Transverse colon (tissue), 4 donors: ENCODE data around the gene CCDC186. TPM values are rescaled to one million over a fixed set of nuclear protein-coding genes. Genes with fewer than 3 reads are reported as not detected.

Source experiments
- DNase-seq: peaks from one replicate; pipeline ENCODE4 v3.0.0-alpha.2; 2019
- H3K27ac ChIP-seq, 4 donors: fragments of 200-600 bp; sonication (generic); 2 replicates each; pipeline ENCODE4 v1.5.1; 2016 to 2018; ENCODE audit warnings: inconsistent platforms in 4 of 4
- H3K27me3 ChIP-seq: fragments of 200-600 bp; sonication (generic); 2 replicates; pipeline ENCODE4 v1.5.1; 2017; ENCODE audit warnings: inconsistent platforms
- H3K36me3 ChIP-seq, 4 donors: fragments of 200-600 bp; sonication (generic); 2 replicates each; pipeline ENCODE4 v1.5.1; 2017 to 2019; ENCODE audit warnings: inconsistent platforms in 4 of 4
- H3K4me1 ChIP-seq, 4 donors: fragments of 200-600 bp; sonication (generic); 2 replicates each; pipeline ENCODE4 v1.5.1; 2017 to 2020; ENCODE audit warnings: inconsistent platforms in 4 of 4
- H3K4me3 ChIP-seq, 4 donors: fragments of 200-600 bp; sonication (generic); 1 replicate in 1 of 4; 2 replicates in 3 of 4; pipeline versions ENCODE4 v1.5.1 to v1.6.1; 2017 to 2019; ENCODE audit warnings: inconsistent platforms in 4 of 4
- H3K9me3 ChIP-seq, 2 donors: fragments of 200-600 bp; sonication (generic); 2 replicates each; pipeline ENCODE4 v1.5.1; 2017 to 2019; ENCODE audit warnings: inconsistent platforms in 2 of 2
- CTCF ChIP-seq, 5 experiments: fragments of 200-600 bp in 3 of 5; fragments of 450-650 bp in 2 of 5; sonication (generic) in 3 of 5; IDR thresholded peaks; 1 replicate in 2 of 5; 2 replicates in 3 of 5; pipeline ENCODE4 v1.5.1; 2016 to 2017; ENCODE audit warnings: antibody characterized with exemption in 5 of 5, inconsistent platforms in 3 of 5, mild to moderate bottlenecking in 2 of 5, moderate library complexity in 1 of 5
- EP300 ChIP-seq: sonication (generic); formaldehyde crosslinking; IDR thresholded peaks from one replicate; pipeline ENCODE4 v1.6.1; 2017; ENCODE audit warnings: antibody characterized with exemption, low read depth
- POLR2A ChIP-seq: fragments of 450-650 bp; IDR thresholded peaks from one replicate; pipeline ENCODE4 v1.6.1; 2016; ENCODE audit warnings: antibody characterized with exemption, mild to moderate bottlenecking, moderate library complexity
- POLR2AphosphoS5 ChIP-seq, 3 donors: sonication (generic); formaldehyde crosslinking; IDR thresholded peaks; one replicate each; pipeline ENCODE4 v1.6.1; 2016; ENCODE audit warnings: antibody characterized with exemption in 3 of 3
- WGBS, 2 donors: methylation state at CpG; one replicate each; pipeline ENCODE4 v1.1.5; 2018; ENCODE audit warnings: low coverage in 1 of 2; 5-methylcytosine and 5-hydroxymethylcytosine counted together
- in situ Hi-C, 4 donors: fragments of 200-750 bp; cut with MboI; loops; one replicate each; pipeline versions ENCODE4 v1.15.0 to v1.15.1; 2017; ENCODE audit warnings: low sequenced_read_pairs in 3 of 4, low pct_ligation_motif_present in 1 of 4, low pct_unique_long_range_greater_than_20kb in 1 of 4
- intact Hi-C: fragments of 100-400 bp; cut with DNase I; formaldehyde crosslinking; loops from one replicate; pipeline ENCODE4 v1.15.1; 2023; ENCODE audit warnings: low total_unique reads
- total RNA-seq, 4 donors: library from RNA; depleted of rRNA; stranded (reverse); fragments of >200 nt; gene quantifications; one replicate each; pipeline ENCODE4 v1.1.0, GENCODE V29; 2016

CCDC186 gene
- total RNA-seq, 4 donors from 2014 or later = 18.7 to 194 (median 47.5) TPM

DNA sequence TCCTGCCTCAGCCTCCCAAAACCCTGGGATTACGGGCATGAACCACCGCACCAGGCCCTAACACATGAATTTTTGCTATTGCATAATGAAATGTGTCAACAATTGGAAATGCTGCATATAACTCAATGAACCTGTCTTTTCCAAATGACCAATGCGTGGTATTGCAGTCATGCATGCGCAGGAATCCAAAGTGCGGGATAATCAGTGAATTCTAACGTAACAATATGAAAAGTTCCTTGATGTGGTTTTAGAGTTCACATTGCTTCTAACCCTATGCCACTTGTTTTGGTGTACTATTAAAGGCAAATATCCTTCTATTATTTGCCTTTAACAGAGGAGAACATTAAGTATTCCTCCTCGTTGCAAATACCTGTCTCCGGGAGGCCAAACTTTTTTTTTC lies 15.7 kb upstream of the CCDC186 start:
- Histone ChIP-seq H3K9me3 (no peaks in the 10 kb centered on the region), H3K4me1 (no peaks in the 10 kb centered on the region), H3K4me3 (no peak overlapping the region), H3K36me3 (no peaks in the 10 kb centered on the region), H3K27me3 (no peaks in the 10 kb centered on the region), H3K27ac (no peak overlapping the region)
- no peak for TF ChIP-seq EP300
- TF ChIP-seq POLR2A = no peak
- TF ChIP-seq CTCF (IDR thresholded peaks at IDR 0.05) = no peak
- no peak for TF ChIP-seq POLR2AphosphoS5 (IDR thresholded peaks at IDR 0.05)
- in situ Hi-C loops (no loop called here), intact Hi-C loops (no loop called here)
- 90 to 92% methylated on average over 7 to 8 of the region's 8 CpGs for WGBS, 2 donors
- no peak for DNase-seq

- intact Hi-C loops (no loop called here), in situ Hi-C loops (no loop called here)
- no peak overlapping the region for H3K4me3 ChIP-seq
- no peaks in the 10 kb centered on the region for H3K4me1 ChIP-seq
- TF ChIP-seq EP300 (no peak), CTCF (IDR thresholded peaks at IDR 0.05) (no peak), POLR2A (no peak), POLR2AphosphoS5 (IDR thresholded peaks at IDR 0.05) (no peak)
- DNase-seq = no peak
- no peak overlapping the region for H3K27ac ChIP-seq
- 95 to 98% methylated on average over 3 of the region's 3 CpGs for WGBS, 2 donors
- H3K36me3 ChIP-seq = no peaks in the 10 kb centered on the region
- no peaks in the 10 kb centered on the region for H3K27me3 ChIP-seq
- no peaks in the 10 kb centered on the region for H3K9me3 ChIP-seq
Measured at GRCh38 chr10:114188900-114189299, 14.9 kb upstream of the CCDC186 start.

- no peak for TF ChIP-seq CTCF (IDR thresholded peaks at IDR 0.05)
- no peak for TF ChIP-seq EP300
- no peak for TF ChIP-seq POLR2AphosphoS5 (IDR thresholded peaks at IDR 0.05)
- no peak for TF ChIP-seq POLR2A
- Histone ChIP-seq H3K36me3 (no peaks in the 10 kb centered on the region), H3K4me1 (no peaks in the 10 kb centered on the region), H3K27me3 (no peaks in the 10 kb centered on the region), H3K27ac (no peak overlapping the region), H3K4me3 (no peak overlapping the region), H3K9me3 (no peaks in the 10 kb centered on the region)
- 50 to 77% methylated on average over 2 to 3 of the region's 3 CpGs for WGBS, 2 donors
- no peak for DNase-seq
- intact Hi-C loops (no loop called here), in situ Hi-C loops (no loop called here)
Measured at GRCh38 chr10:114188001-114188400, 14.0 kb upstream of the CCDC186 start.

- H3K9me3 ChIP-seq = no peaks in the 10 kb centered on the region
- no peak overlapping the region for H3K27ac ChIP-seq
- no peaks in the 10 kb centered on the region for H3K27me3 ChIP-seq
- H3K36me3 ChIP-seq = no peaks in the 10 kb centered on the region
- no peak overlapping the region for H3K4me3 ChIP-seq
- WGBS, 2 donors = 94 to 96% methylated on average over 3 to 5 of the region's 5 CpGs
- in situ Hi-C loops (no loop called here), intact Hi-C loops (no loop called here)
- TF ChIP-seq EP300 (no peak), POLR2AphosphoS5 (IDR thresholded peaks at IDR 0.05) (no peak), CTCF (IDR thresholded peaks at IDR 0.05) (no peak), POLR2A (no peak)
- no peak for DNase-seq
- H3K4me1 ChIP-seq = peaks cover 0 to 3% (median 0%) of the 10 kb centered on the region in 4 donors
Measured at GRCh38 chr10:114184276-114184675, 10.3 kb upstream of the CCDC186 start.
